ENCODE results near the gene TDRKH.

The TDRKH gene

GRCh38 chr1:151835596-151835995 lies 45.3 kb upstream of the TDRKH start:
- H3K4me3 ChIP-seq (ENCODE audit: low read depth, low read length) = no peak overlapping the region
- no peak for DNase-seq (ENCODE audit: low read depth)
- no peak for TF ChIP-seq CTCF (IDR thresholded peaks at IDR 0.05; ENCODE audit: control insufficient read depth, extremely low read depth, insufficient read depth)

- no peak for DNase-seq (ENCODE audit: low read depth)
- no peak for TF ChIP-seq CTCF (IDR thresholded peaks at IDR 0.05; ENCODE audit: control insufficient read depth, extremely low read depth, insufficient read depth)
Measured at GRCh38 chr1:151834239-151834638, 43.9 kb upstream of the TDRKH start.

GRCh38 chr1:151833172-151833900 lies 43.0 kb upstream of the TDRKH start:
- H3K4me3 ChIP-seq (ENCODE audit: low read depth, low read length) = peak overlapping the region; percentile 44
- DNase-seq (ENCODE audit: low read depth) = no peak
- no peak for TF ChIP-seq CTCF (IDR thresholded peaks at IDR 0.05; ENCODE audit: control insufficient read depth, extremely low read depth, insufficient read depth)

More at GRCh38 chr1:151834239-151834638, 43.9 kb upstream of the TDRKH start:
- H3K4me3 ChIP-seq (ENCODE audit: low read depth, low read length) = no peak overlapping the region

- H3K4me3 ChIP-seq (ENCODE audit: low read depth, low read length) = peak overlapping the region; percentile 75
- TF ChIP-seq CTCF (IDR thresholded peaks at IDR 0.05; ENCODE audit: control insufficient read depth, extremely low read depth, insufficient read depth) = no peak
- DNase-seq (ENCODE audit: low read depth) = peak; percentile 97
Measured at GRCh38 chr1:151832318-151832980, 42.1 kb upstream of the TDRKH start.

GRCh38 chr1:151831605-151832004 lies 41.3 kb upstream of the TDRKH start, which contains the start of gene RORC:
Gene RORC (minus strand): TSS chr1:151831802. CDS start chr1:151831764, 38 bp downstream.
- peak within 1 kb of the TSS; percentile 75 for H3K4me3 ChIP-seq (ENCODE audit: low read depth, low read length)
- no peak for TF ChIP-seq CTCF (IDR thresholded peaks at IDR 0.05; ENCODE audit: control insufficient read depth, extremely low read depth, insufficient read depth)
- peak; percentile 75 for DNase-seq (ENCODE audit: low read depth)

GRCh38 chr1:151831256-151831591 lies 40.9 kb upstream of the TDRKH start:
- H3K4me3 ChIP-seq (ENCODE audit: low read depth, low read length) = peak overlapping the region; percentile 75
- no peak for DNase-seq (ENCODE audit: low read depth)
- no peak for TF ChIP-seq CTCF (IDR thresholded peaks at IDR 0.05; ENCODE audit: control insufficient read depth, extremely low read depth, insufficient read depth)

Data from LNCaP clone FGC (cell line).